ENCODE data around the gene NLRP9.
A peak's percentile ranks its signal among the peaks of the same experiment; 100 is the strongest.

The NLRP9 gene

DNA sequence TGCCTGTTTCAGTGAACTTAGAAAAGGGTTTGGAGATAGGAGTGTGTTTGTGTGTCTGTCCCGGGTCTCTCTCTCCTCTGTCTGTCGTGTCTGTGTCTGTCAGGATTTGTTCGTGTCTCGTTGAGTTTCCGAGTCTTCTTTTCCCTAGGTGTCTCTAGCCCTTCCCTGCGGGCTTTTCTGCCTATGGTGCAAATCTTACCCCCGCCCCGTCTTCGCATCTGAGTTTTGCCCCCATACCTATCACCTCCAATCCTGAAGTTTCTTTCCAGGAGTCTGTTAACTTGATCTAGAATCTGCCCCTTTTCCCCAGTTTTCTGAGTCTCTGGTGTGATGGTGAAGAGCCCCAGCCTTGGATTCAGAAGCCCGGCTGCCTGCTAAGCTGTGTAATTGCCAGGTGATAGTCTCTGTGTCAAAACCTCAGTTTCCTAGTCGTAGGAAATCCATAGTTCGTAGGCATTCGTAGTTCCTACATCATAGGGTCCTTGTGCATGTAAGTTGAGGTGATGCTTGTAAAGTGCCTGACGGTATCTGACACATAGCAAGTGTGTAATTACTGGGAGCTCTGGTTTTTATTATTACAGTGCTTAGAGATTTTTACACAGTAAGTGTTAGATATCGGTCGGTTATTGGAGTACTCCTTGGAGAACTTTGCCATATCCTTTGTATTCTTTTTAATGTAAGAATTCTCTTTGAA is 62.4 kb downstream of the NLRP9 start:
- no peak for DNase-seq
- intact Hi-C loops (cut with DNase I) = no loop called here

GRCh38 chr19:55674841-55675660 is 63.2 kb downstream of the NLRP9 start, which contains the start of gene EPN1:
EPN1 (plus strand) TSS chr19:55675226; CDS start chr19:55678628, 3,402 bp downstream.
- peak; percentile 95 to 100 (median 97) for DNase-seq
- intact Hi-C loops (cut with DNase I) = no loop called here

DNA sequence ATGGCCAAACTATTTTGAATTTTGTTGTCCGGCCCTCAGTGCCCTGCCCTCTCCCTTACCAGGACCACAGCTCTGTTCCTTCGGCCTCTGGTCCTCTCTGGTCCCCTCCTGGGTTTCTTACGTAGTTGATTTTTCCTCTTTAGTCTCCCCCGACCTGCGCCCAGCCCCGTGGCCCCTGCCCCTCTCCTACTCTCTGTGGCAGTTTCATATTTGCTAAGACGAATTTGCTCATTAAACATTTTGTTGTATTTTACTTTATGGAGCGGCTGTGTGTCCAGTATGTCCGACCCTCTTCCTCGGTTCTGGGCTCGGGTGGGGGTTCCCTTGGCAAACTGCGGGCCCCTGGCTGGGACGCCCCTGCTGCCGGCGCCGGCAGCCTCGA is 63.8 kb downstream of the NLRP9 start:
- intact Hi-C loops (cut with DNase I) = no loop called here
- no peak for DNase-seq

DNA sequence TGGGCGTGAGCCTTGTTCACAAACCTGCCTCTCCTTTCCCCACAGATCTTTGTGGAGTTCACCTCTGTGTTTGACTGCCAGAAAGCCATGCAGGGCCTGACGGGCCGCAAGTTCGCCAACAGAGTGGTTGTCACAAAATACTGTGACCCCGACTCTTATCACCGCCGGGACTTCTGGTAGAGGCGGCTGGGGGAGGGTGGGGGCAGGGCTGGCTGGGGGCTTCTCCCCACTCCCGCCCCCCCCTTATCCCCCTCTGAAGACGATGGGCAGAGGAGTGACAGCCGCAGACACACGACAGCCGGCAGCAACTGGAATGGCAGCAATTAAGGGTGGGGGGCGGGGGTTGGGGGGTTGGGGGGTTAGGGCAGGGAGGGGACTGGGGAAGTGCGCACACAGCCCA is 64.3 kb downstream of the NLRP9 start:
- DNase-seq = no peak
- intact Hi-C loops (cut with DNase I) = no loop called here

DNA sequence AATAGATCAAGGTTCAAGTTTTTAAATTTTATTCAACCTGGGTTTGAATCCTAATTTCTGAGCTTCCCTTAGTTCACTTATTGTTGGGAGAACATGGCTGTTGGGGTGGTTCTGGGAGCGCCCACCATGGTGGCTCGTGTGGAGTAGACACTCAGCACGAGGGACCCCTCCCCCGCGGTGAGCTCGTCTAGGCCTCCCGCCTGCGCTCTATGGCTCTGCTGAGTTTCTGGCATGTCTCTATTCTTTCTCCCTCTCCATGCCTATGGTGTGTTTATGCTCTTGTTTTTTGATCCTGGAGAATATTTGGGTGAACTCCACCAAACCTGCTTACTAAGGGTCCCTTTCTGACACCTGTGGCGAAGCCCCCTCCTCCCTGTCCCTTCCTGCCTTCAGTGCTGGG is 64.7 kb downstream of the NLRP9 start:
- no peak for DNase-seq
- intact Hi-C loops (cut with DNase I) = no loop called here

DNA sequence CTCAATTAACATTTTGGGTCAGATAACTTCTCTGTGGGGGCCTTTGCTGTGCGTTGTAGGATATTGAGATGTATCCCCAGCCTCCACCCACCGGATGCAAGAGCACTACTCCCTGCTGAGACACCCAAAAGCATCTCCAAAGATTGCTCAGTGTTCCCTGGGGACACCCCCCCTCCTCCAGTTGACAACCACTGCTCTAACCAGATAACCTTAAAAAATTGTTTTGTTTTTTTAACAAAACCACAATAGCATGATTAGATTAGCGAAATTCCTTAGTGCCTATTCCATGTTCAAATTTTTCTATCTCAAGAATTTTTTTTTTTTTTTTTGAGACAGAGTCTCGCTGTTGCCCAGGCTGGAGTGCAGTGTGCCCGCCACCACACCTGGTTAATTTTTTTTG is 65.8 kb downstream of the NLRP9 start:
- no peak for DNase-seq
- intact Hi-C loops (cut with DNase I) = no loop called here

GRCh38 chr19:55671054-55671378 is 67.2 kb downstream of the NLRP9 start:
- intact Hi-C loops (cut with DNase I) = no loop called here
- DNase-seq = no peak

DNA sequence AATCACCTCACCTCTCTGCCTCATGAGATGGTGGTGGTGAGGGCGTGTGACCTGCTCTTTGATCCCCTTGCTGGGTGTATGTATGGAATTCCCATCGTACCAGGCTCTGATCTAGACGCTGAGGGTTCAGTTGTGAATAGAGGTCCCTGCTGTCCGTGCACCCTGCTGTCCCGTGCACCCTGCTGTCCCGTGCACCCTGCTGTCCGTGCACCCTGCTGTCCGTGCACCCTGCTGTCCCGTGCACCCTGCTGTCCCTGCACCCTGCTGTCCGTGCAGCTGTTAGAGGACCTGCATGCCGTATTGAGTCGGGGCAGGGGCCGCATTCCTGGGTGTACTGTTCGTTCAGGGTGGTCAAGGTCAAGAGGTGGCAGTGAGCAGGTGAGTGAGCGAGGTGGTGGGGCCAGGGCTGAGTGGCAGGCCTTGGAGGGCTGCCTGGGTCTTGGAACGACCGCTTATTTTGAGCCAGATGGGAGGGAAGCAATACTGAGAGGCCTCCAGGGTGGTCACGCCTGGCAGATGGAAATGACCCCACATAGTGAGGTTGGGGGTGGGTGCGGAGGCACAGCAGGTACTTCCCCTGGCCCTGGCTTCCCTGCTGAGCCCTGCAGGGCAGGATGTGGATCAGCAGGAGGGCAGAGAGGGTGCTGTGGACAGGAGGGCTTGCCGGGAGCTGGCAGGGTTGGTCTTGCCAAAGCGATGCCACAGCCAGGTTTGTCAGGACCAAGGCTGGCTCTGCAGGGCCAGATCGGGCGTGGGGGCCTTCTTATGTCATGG is 67.7 kb downstream of the NLRP9 start:
- peak in 4 of 10 donors; percentile 28 to 94 (median 74) for DNase-seq
- intact Hi-C loops (cut with DNase I) = no loop called here

GRCh38 chr19:55669418-55670279 is 68.6 kb downstream of the NLRP9 start:
- intact Hi-C loops (cut with DNase I) = no loop called here
- DNase-seq = no peak

- intact Hi-C loops (cut with DNase I) = no loop called here
- DNase-seq = no peak
Observed at GRCh38 chr19:55668603-55669348, 69.4 kb downstream of the NLRP9 start.

DNA sequence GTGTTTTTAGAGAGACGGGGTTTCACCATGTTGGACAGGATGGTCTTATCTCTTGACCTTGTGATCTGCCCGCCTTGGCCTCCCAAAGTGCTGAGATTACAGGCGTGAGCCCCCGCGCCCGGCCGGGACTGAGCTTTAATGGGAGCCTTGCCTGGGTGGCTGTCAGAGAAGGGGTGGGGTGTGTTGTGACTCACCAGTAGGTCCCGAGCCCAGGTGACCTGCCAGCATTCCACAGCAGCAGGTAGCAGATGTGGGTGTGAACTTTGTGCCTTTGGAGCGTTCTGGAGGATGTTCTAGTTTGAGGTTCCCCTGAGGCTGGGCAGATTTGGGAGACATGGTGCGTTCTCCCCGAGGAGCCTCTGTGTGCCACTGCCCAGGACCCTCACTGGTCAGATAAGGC is 70.2 kb downstream of the NLRP9 start:
- intact Hi-C loops (cut with DNase I) = no loop called here
- DNase-seq = no peak

DNA sequence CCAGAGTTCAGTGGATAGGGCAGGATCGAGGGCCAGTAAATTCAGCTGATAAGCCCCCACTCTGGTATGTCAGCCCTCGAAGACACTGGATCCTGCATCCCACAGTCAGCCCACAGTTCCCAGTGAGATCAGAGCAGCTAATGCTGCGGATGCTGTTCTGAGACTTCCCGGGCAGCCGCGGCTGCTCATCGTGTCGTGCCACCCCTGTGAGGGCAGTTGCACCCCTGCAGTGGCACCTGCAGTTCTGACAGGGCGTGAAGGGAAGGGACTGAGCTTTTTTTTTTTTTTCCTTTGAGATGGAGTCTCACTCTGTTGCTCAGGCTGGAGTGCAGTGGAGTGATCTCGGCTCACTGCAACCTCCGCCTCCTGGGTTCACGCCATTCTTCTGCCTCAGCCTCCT is 70.7 kb downstream of the NLRP9 start:
- DNase-seq = no peak

DNA sequence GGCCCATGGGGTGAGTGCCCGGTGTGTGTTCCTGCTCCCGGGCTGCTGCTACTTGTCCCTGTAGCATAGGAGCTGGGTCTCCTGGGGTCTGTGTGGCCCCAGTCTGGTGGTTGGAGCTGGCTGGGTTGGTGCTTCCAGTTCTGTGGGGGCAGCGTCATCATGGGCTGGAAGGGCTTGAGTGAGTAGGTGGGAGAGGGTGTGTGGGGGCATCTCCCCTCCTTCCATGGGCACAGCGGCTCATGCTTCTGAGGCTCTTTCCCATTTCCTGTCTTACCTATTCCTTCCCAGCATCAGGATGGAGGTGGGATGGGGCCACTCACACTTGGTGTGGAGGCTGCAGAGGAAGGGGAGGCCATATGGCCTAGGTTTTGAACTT is 71.2 kb downstream of the NLRP9 start:
- DNase-seq = no peak
- intact Hi-C loops (cut with DNase I) = no loop called here

More for the DNA sequence above, 70.7 kb downstream of the NLRP9 start:
- intact Hi-C loops (cut with DNase I) = no loop called here

DNA sequence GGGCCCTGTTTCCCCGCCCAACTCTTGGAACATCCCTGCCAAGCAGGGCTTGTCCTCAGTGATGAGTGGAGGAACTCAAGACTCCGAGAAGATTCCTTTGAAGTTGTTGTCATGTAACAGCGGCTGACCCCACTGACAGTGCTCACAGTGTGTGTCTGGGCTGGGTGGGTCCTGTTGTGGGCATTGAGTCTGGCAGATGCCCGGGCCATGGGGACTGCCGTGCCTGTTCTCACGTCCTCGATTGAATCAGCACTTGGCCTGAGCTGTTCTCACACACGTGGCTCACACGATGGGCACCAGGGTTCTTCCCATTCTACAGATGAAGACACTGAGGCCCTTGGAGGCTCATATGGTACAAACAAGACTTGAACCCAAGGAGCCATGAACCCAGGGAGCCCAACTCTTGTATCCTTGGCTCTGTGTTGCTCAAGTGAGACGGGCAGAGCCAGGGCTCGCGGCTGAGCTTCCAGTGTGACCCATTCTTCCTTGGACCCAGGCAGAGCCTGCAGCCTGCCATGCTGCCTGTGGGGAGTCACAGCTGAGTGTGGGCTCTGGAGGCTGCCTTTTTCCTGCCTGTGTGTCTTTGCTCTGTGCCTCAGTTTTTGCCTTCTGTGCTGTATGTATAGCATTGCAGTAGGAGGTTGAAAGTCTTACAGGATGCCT is 71.7 kb downstream of the NLRP9 start:
- intact Hi-C loops (cut with DNase I) = no loop called here
- DNase-seq = no peak

DNA sequence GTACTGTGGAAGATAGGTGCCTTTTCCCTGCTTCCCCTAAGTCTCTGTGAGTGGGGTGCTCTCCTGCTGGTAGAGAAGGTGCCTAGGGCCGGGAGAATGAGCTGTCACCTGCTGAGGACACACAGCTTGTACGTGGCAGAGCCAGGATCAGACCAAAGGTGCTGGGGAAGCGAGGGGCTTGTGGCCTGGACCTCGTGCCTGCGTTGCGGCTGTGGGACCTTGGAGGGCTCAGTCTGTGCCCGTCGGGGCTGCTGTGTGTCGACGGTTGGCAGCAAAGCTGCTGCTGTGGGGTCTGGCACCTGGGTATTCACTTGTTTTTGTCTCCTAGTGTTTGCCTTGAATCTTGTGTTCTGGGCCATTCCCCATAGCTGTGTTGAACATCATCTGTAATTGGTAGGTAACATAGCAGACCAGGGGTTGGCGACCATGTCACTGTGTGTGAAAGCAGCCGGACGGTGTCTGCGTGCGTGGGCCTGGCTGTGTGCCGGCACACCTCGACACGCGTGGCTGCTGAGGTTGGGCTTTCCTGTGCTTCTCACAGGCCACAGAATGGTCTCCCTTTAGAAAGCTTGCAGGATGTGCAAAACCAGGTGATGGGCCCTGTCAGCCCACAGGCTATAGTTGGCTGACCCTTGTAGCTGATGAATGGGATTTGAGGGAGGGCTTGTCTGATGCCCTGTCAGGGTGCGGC is 74.2 kb downstream of the NLRP9 start:
- DNase-seq = peak in 1 of 10 donors; percentile 70
- intact Hi-C loops (cut with DNase I) = no loop called here

- DNase-seq = no peak
- intact Hi-C loops (cut with DNase I) = no loop called here
Observed at GRCh38 chr19:55661826-55662225, 76.4 kb downstream of the NLRP9 start.

DNA sequence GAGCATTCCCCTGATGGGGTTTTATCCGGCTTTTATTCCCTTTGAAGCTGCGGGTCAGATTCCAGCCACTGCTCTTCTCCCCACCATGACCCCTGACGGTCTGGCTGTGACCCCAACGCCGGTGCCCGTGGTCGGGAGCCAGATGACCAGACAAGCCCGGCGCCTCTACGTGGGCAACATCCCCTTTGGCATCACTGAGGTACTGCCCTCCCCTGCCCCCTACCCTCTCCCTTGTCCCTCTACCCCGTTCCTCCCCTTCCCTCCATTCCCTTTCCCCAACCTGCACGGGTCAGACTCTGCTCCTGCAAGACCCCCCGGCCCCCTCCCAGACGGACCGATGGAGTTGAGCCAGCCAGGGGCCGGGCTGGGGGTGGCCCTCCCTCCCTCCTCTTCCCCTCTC is 77.2 kb downstream of the NLRP9 start:
- no peak for DNase-seq
- intact Hi-C loops (cut with DNase I) = no loop called here

DNA sequence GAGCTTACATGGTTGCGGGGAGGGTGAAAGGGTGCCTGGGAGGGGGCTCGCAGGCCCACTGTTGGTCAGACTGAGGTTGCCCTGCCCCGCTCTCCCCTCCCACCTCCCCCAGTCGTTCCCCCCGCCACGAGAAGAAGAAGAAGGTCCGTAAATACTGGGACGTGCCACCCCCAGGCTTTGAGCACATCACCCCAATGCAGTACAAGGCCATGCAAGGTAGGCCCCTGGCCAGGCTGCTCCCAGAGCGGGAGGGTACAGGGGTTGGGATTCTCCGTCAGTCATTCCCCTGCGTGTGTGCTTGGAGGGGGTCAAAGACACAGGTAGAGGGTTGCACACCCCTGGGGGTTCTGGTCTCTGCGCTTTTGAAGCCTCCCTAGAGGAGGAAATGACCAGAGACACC is 77.8 kb downstream of the NLRP9 start:
- intact Hi-C loops (cut with DNase I) = no loop called here
- no peak for DNase-seq

DNA sequence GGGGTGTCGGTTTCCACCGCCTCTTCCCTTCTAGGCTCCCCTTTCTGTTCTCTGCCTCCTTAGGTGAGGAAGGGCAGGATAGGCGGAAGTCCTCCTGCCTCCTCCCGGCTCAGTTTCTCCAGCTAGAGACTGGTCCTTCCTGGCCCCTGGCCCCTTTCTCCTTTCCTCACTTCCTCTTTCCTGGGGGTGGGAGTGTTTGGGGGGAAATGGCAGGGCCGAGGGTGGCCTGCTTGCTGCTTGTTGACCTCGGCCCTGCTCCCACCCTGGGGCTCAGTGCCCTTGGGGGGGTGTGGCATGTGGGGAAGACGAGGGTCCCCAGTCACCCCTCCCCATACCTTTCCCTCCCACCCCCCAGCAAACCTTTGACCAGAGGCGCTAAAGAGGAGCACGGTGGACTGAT is 78.4 kb downstream of the NLRP9 start:
- no peak for DNase-seq
- intact Hi-C loops (cut with DNase I) = no loop called here

Data from posterior cingulate gyrus (tissue), 11 donors.